Neural cell (in vitro differentiated cells): Measurements from ENCODE around the gene PODXL2.

ENCODE experiments used
- EP300 ChIP-seq: fragments of 450-650 bp; conservative IDR thresholded peaks from 2 replicates; pipeline ENCODE4 v1.6.1; 2014; ENCODE audit warnings: antibody characterized with exemption, mild to moderate bottlenecking, moderate library complexity; ENCODE audit not compliant: poor library complexity, severe bottlenecking
- MXI1 ChIP-seq: fragments of 450-650 bp; conservative IDR thresholded peaks from 2 replicates; pipeline ENCODE4 v1.6.1; 2014; ENCODE audit warnings: antibody characterized with exemption, mild to moderate bottlenecking; ENCODE audit not compliant: poor library complexity, severe bottlenecking
- POLR2AphosphoS5 ChIP-seq: IDR thresholded peaks from 2 replicates; pipeline ENCODE4 v1.6.1; 2012
- RAD21 ChIP-seq: fragments of 450-650 bp; conservative IDR thresholded peaks from 2 replicates; pipeline ENCODE4 v1.6.1; 2014; ENCODE audit warnings: antibody characterized with exemption, mild to moderate bottlenecking, moderate library complexity
- SMC3 ChIP-seq: fragments of 450-650 bp; conservative IDR thresholded peaks from 2 replicates; pipeline ENCODE4 v1.6.1; 2014; ENCODE audit warnings: antibody characterized with exemption, mild to moderate bottlenecking, moderate library complexity; ENCODE audit not compliant: poor library complexity
- TAF1 ChIP-seq: IDR thresholded peaks from 2 replicates; pipeline ENCODE4 v1.6.1; 2012; ENCODE audit warnings: low read depth
- TF ChIP-seq, protein P1 (sequence below): fragments of 450-650 bp; IDR thresholded peaks from 2 replicates; pipeline ENCODE4 v1.5.1; 2014; ENCODE audit warnings: antibody characterized with exemption, mild to moderate bottlenecking, moderate library complexity; ENCODE audit not compliant: poor library complexity, severe bottlenecking

DNA sequence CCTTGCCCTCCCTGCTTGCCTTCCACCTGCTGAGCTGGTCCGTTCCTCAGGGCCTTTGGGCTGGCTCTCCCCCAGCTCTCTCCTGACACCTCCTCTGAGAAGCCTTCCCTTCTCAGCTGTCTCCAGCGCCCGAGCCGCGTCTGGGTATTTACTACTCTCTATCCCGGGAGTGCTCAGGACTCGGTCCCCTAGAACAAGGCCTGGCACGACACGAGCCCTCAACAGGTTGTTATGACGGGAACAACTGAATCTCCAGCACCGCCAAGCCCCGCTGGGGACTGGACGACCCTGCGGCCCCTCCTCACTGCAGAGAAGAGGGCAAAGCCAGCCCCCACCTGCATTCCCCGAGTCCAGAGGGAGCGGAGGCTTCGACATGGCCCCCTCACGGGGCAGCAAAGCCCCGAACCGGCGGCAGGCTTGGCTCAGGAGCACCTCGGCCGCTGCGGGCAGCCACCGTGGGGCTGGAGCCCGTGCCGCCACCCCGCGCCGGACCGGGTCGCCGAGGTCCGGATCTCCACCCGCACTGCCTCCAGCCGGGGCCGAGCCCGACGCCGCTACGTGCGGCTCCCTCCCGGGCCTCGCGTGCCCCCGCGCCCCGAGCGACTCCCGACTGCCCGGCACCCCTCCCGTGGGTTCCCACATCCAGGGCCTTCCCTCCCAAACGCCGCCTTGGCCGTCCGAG is 39.2 kb upstream of the PODXL2 start:
- no peak for TF ChIP-seq EP300
- TF ChIP-seq, protein P1, sequence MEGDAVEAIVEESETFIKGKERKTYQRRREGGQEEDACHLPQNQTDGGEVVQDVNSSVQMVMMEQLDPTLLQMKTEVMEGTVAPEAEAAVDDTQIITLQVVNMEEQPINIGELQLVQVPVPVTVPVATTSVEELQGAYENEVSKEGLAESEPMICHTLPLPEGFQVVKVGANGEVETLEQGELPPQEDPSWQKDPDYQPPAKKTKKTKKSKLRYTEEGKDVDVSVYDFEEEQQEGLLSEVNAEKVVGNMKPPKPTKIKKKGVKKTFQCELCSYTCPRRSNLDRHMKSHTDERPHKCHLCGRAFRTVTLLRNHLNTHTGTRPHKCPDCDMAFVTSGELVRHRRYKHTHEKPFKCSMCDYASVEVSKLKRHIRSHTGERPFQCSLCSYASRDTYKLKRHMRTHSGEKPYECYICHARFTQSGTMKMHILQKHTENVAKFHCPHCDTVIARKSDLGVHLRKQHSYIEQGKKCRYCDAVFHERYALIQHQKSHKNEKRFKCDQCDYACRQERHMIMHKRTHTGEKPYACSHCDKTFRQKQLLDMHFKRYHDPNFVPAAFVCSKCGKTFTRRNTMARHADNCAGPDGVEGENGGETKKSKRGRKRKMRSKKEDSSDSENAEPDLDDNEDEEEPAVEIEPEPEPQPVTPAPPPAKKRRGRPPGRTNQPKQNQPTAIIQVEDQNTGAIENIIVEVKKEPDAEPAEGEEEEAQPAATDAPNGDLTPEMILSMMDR, result no peak
- no peak for TF ChIP-seq RAD21
- no peak for TF ChIP-seq POLR2AphosphoS5
- peak; percentile 6 for TF ChIP-seq SMC3
- peak; percentile 22 for TF ChIP-seq MXI1
- no peak for TF ChIP-seq TAF1
